ENCODE data around the gene CLK2.
"Not testable (repeated sequence)": the region's sequence is repeated elsewhere in the genome, so short reads cannot be mapped to it uniquely, and the experiment has no call there.

Gene CLK2

DNA sequence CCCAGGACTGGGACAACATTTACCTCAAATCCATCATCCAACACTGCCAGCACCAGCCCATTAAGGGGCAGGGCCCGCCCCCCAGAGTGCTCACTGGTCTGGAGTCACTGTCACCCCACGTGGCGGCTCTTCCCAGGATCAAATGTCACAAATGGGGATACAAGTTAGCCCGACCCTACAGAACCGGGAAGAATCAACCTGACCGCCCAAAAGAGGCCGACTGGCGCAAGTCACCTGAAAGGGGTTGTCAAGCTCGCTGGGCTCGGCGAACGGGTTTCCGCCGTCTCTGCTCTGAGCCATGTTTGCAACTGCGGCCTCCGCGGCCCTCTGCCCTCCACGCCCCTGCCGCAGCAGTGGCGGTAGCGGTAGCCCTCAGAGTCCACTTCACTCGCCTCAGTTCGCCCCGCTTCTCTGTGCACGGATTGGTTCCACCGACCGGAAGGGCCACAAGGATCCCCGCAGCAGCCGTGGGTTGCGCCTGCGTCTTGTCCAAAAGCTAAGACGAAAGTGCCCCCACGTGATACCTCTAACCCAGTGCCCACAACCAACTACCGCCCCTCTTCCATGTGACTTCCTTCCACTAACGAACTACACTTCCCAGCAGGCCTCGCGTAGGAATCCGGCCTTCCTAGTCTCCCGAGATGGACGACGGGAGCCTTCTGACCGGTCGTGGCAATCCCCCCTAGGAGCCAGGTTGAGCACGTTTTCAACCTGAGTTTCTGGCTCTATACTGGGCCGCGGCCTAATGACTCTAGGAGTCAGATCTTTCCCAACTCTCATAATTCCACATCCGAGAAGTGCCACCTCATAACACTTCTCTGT, 11.2 kb downstream of the CLK2 start, which contains the start of gene SCAMP3:
Gene SCAMP3 (minus strand): TSS at position 509 of the 822 bp plus-strand sequence. CDS start 209 bp downstream, at position 300.
- DNase-seq: peak; percentile 84

DNA sequence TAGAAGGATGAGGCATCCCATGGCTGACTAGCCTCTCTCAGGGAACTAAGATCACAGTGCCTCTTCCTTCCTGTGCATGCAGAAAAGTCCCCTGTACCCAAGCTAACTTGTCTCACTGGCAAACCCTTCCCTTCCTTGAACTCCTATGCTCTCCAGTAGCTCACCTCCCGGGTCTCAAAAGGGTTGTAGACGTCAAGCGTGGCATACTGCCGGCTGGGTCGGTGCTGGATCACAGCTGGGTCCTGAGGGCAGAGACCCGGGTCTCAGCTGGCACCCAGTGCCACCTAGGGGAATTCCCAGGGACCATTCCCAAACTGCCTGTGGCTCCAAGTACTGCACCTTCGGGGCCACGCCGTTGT, 11.8 kb downstream of the CLK2 start:
- no peak for DNase-seq

DNA sequence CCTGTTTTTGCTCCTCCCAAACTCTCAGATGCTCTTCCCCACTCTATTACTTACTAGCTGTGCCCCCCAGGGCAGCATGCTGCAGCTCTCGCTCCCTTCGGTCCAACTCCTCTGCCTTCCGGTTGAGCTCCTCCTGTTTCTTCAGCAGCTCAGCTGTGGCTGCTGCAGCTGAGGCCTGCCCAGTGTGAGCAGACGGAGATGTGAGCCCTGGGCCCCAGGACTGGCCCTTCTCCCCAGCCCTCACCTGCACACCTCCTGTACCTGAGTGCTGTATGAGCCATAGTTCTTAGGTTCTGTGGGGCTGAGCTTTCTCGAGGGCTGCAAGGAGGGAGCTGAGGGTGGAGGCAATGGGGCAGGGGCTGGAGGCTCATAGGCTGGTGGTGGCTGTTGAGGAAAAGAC, 13.0 kb downstream of the CLK2 start:
- DNase-seq: no peak

DNA sequence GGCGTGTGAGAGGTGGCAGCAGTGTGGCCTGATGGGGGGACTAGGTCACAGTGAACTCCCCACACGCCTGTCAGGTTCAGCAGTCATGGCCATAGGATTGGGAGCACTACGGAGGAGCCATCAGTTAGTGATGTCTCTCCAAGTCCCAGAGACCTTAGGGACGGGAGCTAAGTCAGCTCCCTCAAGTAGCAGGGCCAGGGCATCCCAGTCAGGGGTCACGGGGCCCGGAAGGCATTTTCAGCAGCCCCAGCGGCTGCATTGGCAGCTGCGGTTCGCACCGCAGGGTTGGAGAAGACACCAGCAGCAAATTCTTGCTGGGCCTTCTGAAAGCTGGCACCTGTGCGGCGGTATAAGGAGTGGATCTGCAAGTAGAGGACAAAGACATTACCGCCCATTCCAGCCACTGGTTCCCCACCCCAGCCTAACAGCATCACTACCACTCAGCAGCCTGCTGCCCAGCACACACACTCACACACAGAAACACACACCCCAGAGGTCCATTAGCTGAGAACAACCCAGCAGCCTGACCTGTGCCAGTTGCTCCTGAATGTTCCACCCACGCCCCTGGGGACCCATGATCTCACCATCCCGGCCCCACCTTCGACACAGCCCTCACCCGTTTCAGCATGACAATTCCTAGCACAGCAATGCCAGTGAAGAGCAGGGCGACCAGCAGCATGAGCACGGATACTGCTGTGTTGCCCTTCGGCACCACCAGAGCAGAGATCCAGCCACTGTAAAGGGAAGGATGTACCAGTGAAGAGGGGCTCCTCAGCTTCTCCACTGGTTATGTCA, 17.0 kb downstream of the CLK2 start:
- DNase-seq: no peak

DNA sequence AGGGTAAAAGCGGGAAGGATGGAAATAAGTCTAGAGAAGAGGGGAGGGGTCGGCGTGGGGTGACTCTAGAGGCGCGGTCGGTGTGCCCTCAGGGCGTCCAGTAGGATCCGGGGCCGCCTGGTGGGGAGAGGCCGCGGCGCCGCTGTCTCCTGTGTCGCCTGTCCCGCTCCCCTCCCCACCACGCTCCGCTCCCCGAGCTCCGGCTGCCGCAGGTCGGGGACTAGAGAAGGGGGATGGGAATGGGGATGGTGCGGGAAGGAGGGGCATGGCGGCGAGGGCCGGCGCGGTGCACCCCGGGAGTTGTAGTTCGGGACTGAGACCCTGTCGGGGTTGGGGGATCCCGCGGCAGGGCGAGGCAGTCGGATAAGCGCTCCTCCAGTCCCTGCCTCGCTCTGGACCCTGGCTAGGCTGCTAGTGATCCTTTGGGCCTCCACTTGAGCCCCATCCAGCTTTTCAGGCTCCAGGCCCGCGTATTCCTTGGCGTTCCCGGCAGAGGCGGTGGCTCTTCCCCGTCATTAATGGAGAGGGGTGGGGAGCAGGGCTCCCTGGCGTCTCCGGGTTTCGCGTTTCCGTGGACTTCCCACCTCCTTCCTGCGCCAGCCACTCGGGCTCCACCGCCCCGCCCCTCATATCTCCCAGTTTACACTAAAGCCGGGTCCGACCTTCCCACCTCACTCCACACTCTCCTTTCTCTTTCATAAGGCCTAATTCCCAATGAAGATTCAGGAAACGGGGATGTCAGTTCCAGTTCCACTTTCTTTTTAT, 17.9 kb downstream of the CLK2 start, which contains the start of gene ENTREP3:
Gene ENTREP3 (minus strand): TSS at position 241 of the 765 bp plus-strand sequence. CDS start 606 bp downstream, outside the sequence.
- DNase-seq: peak; percentile 73

DNA sequence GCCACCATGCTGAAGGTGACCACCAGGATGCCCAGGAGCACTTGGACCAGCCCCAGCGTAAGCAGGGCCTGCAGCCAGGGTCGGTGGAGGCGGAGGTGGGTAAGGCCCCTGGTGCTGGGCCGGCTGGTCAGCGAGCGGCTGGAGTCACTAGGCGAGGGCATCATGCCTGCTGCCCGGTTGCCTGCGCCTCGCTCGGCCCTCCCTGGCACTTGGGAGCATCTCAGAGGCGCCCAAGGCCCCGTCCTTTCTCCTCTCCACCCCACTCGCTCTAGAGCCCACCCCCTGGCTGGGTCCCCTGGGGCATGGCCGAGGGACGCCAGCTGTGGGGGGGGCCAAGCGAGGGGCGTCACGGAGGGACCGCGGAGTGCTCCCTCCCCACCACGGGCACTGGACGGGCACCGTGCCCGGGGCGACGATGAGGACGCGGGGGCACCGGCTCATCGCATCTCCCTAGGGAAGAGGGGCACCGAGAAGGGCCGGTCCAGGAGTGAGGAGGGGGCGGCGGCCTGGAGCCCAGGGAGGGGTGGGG, 18.5 kb downstream of the CLK2 start:
- DNase-seq: no peak

DNA sequence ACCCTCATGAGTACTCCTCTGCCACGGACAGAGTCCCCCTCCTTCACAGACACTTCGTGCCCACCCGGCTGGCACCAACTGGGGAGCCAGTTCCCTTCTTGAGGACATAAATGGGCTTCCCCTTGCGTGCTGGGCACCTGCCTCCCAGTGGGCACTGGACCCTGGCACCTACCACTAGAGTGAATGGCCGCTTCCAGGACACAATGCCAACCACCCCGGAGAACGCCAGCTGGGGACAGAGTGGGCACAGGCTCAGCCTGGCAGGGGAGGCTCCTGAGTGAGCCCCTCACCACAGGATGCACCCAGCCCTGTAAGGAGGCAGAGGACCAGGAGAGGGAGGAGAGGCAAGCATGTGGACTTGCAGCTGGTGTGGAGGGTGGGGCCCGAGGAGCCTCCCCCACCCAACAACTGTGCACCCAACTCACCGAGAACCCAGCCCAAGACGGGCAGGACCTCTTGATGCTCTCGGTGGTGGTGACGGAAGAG, 19.0 kb downstream of the CLK2 start:
- no peak for DNase-seq

DNA sequence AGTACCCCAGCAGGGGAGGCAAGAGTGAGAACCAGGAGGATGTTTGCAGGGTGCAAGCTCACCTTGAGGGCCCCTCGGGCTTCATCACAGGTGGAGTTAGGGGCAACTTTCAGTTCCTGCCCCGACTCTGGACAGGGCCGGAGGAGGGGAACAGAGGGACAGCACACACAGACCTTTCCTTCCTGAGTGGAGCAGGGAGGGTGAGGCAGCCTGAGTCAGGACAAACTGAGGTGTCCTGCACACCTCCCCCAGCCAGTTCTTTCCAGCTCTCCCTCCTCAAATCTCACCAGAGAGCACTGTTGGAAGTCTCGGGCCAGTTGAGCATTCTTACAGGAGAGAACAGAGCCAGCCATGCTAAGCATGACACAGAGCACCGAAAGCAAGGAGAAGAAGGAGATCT, 19.5 kb downstream of the CLK2 start:
- DNase-seq: no peak

DNA sequence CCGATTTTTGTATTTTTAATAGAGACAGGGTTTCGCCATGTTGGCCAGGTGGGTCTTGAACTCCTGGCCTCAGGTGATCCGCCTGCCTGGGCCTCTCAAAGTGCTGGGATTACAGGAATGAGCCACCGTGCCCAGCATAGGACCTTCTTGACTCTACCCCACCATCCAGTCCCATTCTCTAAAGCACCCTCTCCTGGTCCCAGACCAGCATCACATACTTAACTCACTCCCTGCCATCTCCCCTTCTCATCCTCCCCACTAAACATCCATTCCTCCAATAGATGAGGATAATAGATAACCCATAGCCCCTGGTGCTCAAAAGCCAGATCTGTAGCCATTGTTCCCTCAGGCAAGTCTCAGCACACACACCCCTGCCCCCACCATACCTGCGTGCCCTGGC, 20.1 kb downstream of the CLK2 start:
- no peak for DNase-seq

DNA sequence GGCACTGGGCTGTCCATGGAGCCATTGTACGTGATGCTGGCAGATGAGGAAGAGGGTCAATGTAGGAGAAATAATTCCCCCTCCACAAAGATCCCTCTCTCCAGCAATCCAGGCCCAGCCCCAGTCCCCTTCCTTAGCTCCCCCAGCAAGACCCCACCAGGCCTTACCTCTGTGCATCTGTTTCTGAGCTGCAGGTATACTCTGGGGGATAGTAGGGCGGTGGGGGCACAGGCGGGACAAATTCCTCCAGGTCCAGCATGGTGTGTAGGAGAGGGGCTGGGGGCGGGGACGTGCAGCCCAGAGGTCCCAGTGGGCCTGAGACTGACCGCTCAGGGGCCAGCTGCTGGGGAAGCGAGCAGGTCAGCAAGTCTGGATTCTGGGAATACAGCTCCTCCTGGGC, 21.7 kb downstream of the CLK2 start:
- no peak for DNase-seq

DNA sequence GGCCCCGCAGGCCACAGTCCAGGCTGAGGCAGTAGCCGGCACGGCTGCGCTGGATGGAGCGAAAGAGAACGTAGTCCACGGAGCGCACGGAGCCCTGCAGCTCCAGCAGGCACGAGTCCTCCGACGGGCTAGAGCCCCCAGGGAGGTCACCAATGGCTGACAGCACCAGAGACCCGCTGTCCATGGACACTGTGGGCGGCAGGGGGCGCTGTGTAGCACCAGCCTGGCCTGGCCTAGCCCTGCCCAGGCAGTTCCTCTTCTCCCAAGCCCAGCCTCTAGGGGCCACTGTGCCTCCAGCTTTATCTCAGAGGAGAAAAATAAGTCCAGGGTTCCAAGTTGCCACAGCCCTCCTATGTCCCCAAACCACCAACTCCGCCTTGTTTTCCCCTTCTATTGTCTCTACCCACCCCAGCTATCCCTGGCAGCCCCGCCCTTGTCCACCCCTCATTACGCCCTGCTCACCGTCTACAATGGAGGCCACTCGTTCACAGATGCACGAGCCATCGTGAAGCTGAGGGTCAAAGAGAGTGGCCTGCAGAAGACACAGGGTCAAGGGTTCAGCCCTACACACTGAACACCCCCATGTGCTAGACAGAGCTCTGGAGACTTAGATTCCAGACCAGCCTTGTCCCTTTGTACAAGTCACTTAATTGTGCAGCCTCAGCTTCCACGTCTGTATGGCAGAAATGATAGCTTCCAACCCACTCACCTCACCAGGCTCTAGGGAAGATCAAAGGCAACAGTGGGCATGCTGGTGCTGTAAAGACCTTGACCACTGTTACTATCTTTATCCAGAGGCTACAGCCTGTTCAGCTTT, 22.5 kb downstream of the CLK2 start:
- DNase-seq: peak; percentile 99

DNA sequence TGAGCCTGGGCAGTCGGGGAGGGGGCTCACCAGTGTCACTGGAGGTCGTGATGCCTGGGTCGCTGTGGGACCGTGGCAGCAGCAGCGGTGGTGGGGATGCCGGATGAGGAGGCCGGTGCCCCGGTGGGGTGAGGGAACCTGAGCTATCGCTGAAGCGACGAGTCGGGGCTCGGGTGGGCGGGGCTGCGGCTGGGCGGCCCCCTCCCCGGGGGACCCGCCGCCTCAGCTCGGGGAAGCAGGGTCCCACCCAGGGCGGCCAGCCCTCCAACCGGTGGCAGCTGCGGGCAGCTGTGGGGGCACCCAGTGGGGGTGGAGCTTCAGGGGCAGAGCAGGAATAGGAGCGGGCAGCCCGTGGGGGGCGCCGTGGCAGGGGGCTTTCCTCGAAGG, 23.1 kb downstream of the CLK2 start:
- DNase-seq: no peak

DNA sequence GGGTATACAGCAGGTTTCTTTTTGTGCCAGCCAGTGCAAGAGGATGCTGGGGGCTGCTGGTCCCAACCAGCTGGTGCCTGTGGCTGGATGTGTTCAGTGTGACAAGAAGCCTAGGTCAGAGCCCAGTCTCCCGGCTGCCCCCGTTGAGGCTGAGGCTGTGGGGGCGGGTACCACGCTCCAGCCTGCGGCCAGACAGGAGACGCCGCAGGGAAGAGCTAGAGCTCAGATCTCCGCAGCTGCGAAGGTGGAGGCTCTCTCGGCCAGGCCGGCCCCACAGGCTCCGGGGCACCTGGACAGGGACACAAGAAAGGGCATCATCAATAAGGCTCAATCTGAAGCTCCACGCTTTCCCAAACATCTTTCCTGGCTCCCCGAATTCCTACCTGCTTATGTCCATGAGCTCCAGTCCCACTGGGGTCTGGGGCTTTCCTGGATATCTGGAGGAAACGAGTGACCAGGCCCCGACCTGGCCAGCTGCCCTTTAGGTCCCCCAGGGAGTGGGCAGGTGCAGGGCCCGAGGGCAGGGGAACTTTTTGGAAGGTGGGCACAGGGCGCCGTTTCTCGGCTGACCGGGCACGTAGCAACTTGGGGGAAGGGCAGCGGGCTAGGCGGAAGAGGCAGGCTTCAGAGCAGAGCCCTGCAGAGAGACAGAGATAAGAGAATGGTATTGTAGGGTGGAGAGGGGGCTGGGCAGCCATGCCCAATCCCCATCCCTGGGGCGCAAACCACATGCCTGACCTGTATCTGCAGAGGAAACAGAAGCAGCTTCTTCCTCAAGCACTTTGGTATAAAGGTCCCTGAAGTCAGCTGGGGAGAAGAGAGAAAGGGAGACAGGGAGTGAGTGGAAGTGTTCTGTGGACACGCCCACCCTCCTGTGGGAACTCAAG, 25.4 kb downstream of the CLK2 start:
- no peak for DNase-seq

DNA sequence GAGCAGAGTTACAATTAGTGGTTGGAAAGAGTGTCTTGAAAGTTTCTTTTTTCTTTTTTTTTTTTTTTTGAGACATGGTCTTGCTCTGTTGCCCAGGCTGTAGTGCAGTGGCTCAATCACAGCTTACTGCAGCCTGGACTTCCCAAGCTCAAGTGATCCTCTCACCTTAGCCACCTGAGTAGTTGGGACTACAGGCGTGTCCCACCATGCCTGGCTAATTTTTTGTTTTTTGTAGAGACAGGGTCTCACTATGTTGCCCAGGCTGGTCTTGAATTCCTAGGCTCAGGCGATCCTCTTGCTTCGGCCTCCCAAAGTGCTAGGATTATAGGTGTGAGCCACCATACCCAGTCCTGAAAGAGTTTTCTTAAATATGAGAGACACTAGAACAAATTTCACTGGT, 26.5 kb downstream of the CLK2 start:
- DNase-seq: not testable (repeated sequence)

DNA sequence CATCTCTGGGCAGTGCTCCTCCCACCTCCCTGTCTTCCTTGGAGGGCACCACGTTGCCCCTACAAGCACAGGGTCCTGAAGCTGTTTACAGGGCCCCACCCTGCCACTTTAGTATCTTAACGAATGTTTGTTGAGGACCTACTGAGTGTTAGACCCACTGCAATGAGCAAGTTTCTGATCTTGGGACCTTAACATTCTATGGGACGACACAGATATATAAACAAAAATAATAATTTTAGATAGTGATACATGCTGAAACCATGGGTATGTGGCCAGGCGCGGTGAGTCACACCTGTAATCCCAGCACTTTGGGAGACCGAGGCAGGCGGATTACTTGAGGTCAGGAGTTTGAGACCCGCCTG, 28.2 kb downstream of the CLK2 start:
- DNase-seq: no peak

DNA sequence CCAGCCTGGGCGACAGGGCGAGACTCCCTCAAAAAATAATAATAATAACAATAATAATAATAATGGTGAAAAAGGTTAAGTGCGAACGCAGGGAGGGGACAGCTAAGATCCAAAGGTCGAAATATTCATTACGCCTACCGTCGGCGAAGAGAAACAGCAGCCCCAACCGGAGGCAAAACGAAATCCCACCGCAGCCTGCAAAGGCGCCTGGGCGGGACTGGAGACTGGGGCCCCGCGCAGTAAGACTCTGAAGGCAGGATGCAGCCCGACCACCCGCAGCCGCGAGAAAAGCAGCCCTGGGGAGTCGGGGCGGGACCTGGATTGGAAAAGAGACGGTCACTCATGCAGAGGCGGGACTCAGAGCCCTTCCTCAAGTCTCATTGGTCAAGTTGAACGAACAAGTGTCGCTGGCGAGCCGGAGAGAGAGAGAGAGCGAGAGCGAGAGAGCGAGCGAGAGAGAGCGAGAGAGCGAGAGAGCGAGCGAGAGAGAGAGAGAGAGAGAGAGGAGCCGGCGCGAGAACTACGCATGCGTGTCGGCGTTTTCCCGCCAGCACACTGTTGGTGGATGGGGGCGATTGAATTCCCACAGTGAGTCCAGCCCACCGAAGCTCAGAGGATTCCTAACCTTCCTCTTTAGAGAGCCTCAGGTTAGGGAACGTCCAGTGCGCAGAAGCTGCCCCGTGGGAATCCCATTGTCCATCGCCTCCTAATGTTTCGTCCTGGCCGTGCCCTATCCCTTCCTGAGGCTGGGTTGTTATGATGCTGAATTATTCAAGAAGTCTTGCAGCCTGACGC, 28.7 kb downstream of the CLK2 start:
- peak; percentile 87 for DNase-seq

DNA sequence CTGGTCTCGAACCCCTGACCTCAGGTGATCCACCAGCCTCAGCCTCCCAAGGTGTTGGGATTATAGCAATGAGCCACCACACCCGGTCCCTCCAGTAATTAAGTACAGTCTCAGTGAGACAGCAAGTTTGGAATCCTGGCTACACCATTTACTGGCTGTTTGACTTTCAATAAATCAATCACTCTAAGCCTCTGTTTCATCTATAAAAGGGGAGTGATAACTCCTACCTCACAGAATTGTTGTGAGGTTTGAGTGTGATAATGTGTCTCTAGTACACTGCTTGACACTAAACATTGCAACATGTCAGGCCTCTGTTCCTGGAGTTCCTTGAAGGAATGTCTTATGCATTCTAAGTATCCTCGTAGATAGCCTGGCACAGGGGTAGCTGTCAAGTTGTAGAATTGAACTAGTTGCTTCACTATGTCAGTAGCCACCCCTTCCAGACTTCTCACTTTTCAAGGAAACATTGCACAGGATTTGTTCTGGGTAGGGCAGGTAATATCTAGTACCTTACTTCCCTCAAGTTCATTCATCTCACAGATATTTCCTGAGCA, 30.4 kb downstream of the CLK2 start:
- no peak for DNase-seq

DNA sequence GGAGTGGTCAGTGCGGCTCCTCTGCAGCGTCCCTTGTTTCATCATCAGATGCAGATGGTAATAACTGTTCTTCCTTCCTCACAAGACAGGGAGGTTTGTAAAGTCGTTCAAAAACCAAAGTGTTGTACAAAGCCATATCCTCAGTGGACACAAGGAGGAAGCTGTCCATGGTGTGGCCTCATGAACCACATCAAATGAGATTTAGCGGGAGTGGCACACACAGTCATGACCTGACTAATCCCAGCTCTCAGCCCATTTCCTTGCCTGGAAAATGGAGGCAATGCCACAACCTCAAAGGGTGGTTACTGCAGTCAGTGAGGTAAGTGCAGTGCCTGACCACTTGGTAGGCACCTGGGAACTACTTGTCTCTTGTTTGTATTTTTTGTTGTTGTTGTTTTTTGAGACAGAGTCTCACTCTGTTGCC, 31.5 kb downstream of the CLK2 start:
- no peak for DNase-seq

DNA sequence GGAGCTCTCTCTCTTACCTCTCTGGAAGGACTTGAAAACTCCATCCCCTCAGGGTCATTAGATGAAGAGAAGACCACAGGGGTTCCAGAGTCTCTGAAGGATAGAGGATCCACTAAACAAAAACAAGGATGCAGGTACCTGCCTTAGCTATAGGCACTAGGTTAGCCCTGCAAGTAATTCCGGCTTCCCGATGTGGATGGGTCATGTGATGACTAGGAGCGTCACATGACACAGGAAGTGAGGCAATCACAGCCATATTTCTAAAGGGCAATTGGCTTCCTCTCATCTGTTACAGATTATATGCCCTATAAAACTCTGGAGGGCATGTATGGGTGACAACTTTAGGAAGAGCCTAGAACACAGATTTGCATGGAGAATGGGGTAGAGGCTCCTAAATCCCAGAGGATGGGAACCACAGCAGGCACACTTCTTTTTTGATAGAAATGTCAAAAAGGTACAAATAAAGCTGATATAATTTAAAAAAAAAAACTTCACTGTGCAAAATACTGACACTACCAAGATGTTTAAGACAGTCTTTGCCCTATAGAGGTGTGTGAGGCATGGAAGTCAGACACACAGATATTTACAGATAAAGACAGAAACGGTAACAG, 32.1 kb downstream of the CLK2 start:
- peak; percentile 54 for DNase-seq
